Fibroblast of skin of abdomen (primary cell): Measurements from ENCODE around the gene STARD10.

Source experiments
- DNase-seq: peaks from one replicate; pipeline ENCODE4 v3.0.0-alpha.2; 2013

Gene STARD10

GRCh38 chr11:72762641-72763304, 31.1 kb downstream of the STARD10 start:
- no peak for DNase-seq

GRCh38 chr11:72760539-72761405, 33.1 kb downstream of the STARD10 start:
- DNase-seq: peak; percentile 74

- no peak for DNase-seq
Measured at GRCh38 chr11:72759468-72759985, 34.3 kb downstream of the STARD10 start.

- DNase-seq: peak; percentile 92
Measured at GRCh38 chr11:72758690-72759389, 35.0 kb downstream of the STARD10 start.

- DNase-seq: peak; percentile 58
Measured at GRCh38 chr11:72758304-72758689, 35.5 kb downstream of the STARD10 start.

GRCh38 chr11:72755713-72756285, 38.0 kb downstream of the STARD10 start:
- no peak for DNase-seq

GRCh38 chr11:72754544-72755155, 39.2 kb downstream of the STARD10 start:
- DNase-seq: no peak

- no peak for DNase-seq
Measured at GRCh38 chr11:72754149-72754543, 39.7 kb downstream of the STARD10 start.

GRCh38 chr11:72753341-72754148, 40.3 kb downstream of the STARD10 start:
- no peak for DNase-seq

GRCh38 chr11:72752088-72752914, 41.5 kb downstream of the STARD10 start, which contains the start of gene ARAP1:
Gene ARAP1, minus strand, starts transcription at chr11:72752408. Its CDS starts 25,280 bp downstream, at chr11:72727128.
- peak; percentile 72 for DNase-seq

- no peak for DNase-seq
Measured at GRCh38 chr11:72751116-72752087, 42.4 kb downstream of the STARD10 start.

GRCh38 chr11:72750556-72751115, 43.2 kb downstream of the STARD10 start:
- DNase-seq: no peak

GRCh38 chr11:72750086-72750485, 43.8 kb downstream of the STARD10 start:
- no peak for DNase-seq

GRCh38 chr11:72747289-72747855, 46.5 kb downstream of the STARD10 start:
- DNase-seq: no peak

- DNase-seq: no peak
Measured at GRCh38 chr11:72746821-72747220, 47.0 kb downstream of the STARD10 start.

GRCh38 chr11:72745925-72746550, 47.8 kb downstream of the STARD10 start:
- no peak for DNase-seq

- DNase-seq: no peak
Measured at GRCh38 chr11:72745511-72745910, 48.3 kb downstream of the STARD10 start.

GRCh38 chr11:72744474-72744873, 49.4 kb downstream of the STARD10 start:
- DNase-seq: no peak
